Gastrocnemius medialis (tissue), 4 donors: Measurements from ENCODE around the gene PRUNE2. TPM values are rescaled to one million over a fixed set of nuclear protein-coding genes. Genes with fewer than 3 reads are reported as not detected.

Source experiments
- ATAC-seq, 2 donors: fragments of 150-250 bp; one replicate each; pipeline ENCODE4 v1.9.1; 2016
- DNase-seq, 2 donors: peaks; one replicate each; pipeline ENCODE4 v3.0.0-alpha.2; 2019
- H3K27ac ChIP-seq, 4 donors: fragments of 200-600 bp; sonication (generic); 1 replicate in 1 of 4; 2 replicates in 3 of 4; pipeline ENCODE4 v1.5.1; 2016 to 2018; ENCODE audit warnings: mild to moderate bottlenecking in 2 of 4, moderate library complexity in 1 of 4
- H3K27me3 ChIP-seq, 3 donors: fragments of 200-600 bp; sonication (generic) in 2 of 3; 1 replicate in 1 of 3; 2 replicates in 2 of 3; pipeline versions ENCODE4 v1.5.1 to v1.6.0; 2016 to 2019; ENCODE audit warnings: mild to moderate bottlenecking in 1 of 3, moderate library complexity in 1 of 3
- H3K36me3 ChIP-seq, 2 donors: fragments of 200-600 bp; sonication (generic) in 1 of 2; one replicate each; pipeline ENCODE4 v1.5.1; 2017 to 2018
- H3K4me1 ChIP-seq, 2 donors: fragments of 200-600 bp; sonication (generic) in 1 of 2; one replicate each; pipeline ENCODE4 v1.5.1; 2016 to 2017; ENCODE audit warnings: mild to moderate bottlenecking in 2 of 2
- H3K4me3 ChIP-seq, 4 donors: fragments of 200-600 bp; sonication (generic) in 3 of 4; 1 replicate in 1 of 4; 2 replicates in 3 of 4; pipeline ENCODE4 v1.5.1; 2016 to 2019; ENCODE audit warnings: mild to moderate bottlenecking in 2 of 4
- H3K9me3 ChIP-seq, 3 donors: fragments of 200-600 bp; sonication (generic) in 2 of 3; 1 replicate in 1 of 3; 2 replicates in 2 of 3; pipeline ENCODE4 v1.5.1; 2016 to 2019
- POLR2A ChIP-seq, 2 donors: fragments of 450-650 bp; IDR thresholded peaks; one replicate each; pipeline ENCODE4 v1.6.1; 2017; ENCODE audit warnings: antibody characterized with exemption in 2 of 2, mild to moderate bottlenecking in 2 of 2, moderate library complexity in 2 of 2
- in situ Hi-C, 4 donors: fragments of 200-750 bp; cut with MboI; loops; one replicate each; pipeline versions ENCODE4 v1.15.0 to v1.8.0; 2017; ENCODE audit warnings: low sequenced_read_pairs in 4 of 4
- intact Hi-C: fragments of 100-400 bp; cut with DNase I; formaldehyde crosslinking; loops from one replicate; pipeline ENCODE4 v1.15.1; 2023; ENCODE audit warnings: low total_unique reads
- total RNA-seq, 4 donors: library from RNA; depleted of rRNA; stranded (reverse); fragments of >200 nt; gene quantifications; one replicate each; pipeline versions ENCODE4 v1.1.0 to v1.2.3, GENCODE V29; 2016
- TF ChIP-seq, protein P1 (sequence below), 5 experiments: fragments of 450-650 bp in 3 of 5; fragments of 200-600 bp in 2 of 5; sonication (generic) in 2 of 5; IDR thresholded peaks in 4 of 5; conservative IDR thresholded peaks in 1 of 5; 1 replicate in 4 of 5; 2 replicates in 1 of 5; pipeline ENCODE4 v1.5.1; 2016 to 2019; ENCODE audit warnings: antibody characterized with exemption in 5 of 5, mild to moderate bottlenecking in 3 of 5, moderate library complexity in 3 of 5

The PRUNE2 gene
- total RNA-seq, 4 donors from 2014 or later = 1.6 to 43.5 (median 11.0) TPM

DNA sequence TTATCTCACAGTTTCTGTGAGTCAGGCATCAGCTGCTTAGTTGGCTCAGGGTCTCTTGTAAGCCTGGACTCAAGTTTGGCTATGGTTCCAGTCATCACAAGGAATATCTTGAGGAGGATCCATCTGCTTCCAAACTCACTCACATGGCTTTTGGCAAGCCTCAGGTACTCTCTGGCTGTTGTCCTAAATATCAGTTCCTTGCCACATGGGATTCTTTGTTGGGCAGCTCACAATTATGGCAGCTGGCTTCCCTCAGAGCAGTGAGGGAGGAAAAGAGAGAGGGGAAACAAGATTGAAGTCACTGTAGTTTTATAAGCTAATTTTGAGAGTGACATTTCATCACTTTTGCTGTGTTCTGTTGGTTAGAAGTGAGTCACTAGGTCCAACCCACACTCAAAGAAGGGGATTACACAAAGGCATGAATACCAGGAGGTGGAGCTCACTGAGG, 302.4 kb downstream of the PRUNE2 start:
- no peaks in the 10 kb centered on the region for H3K4me1 ChIP-seq
- ATAC-seq (no peak), DNase-seq (no peak)
- no peak for TF ChIP-seq POLR2A (IDR thresholded peaks at IDR 0.05)
- TF ChIP-seq, protein P1, sequence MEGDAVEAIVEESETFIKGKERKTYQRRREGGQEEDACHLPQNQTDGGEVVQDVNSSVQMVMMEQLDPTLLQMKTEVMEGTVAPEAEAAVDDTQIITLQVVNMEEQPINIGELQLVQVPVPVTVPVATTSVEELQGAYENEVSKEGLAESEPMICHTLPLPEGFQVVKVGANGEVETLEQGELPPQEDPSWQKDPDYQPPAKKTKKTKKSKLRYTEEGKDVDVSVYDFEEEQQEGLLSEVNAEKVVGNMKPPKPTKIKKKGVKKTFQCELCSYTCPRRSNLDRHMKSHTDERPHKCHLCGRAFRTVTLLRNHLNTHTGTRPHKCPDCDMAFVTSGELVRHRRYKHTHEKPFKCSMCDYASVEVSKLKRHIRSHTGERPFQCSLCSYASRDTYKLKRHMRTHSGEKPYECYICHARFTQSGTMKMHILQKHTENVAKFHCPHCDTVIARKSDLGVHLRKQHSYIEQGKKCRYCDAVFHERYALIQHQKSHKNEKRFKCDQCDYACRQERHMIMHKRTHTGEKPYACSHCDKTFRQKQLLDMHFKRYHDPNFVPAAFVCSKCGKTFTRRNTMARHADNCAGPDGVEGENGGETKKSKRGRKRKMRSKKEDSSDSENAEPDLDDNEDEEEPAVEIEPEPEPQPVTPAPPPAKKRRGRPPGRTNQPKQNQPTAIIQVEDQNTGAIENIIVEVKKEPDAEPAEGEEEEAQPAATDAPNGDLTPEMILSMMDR (IDR thresholded peaks at IDR 0.05 in 4 of 5, conservative IDR thresholded peaks at IDR 0.05 in 1 of 5) = no peak
- intact Hi-C loops = loop anchor here (5.0 kb wide), 1 partner anchor 511 kb away; no protein-coding TSS in a partner anchor
- no peaks in the 10 kb centered on the region for H3K9me3 ChIP-seq
- H3K36me3 ChIP-seq = no peaks in the 10 kb centered on the region
- no peak overlapping the region for H3K27ac ChIP-seq
- no peaks in the 10 kb centered on the region for H3K27me3 ChIP-seq
- no peak overlapping the region for H3K4me3 ChIP-seq
- in situ Hi-C loops = loop anchor here in 1 of 4 donors (10.0 kb wide), 1 partner anchor 61 kb away; no protein-coding TSS in a partner anchor

DNA sequence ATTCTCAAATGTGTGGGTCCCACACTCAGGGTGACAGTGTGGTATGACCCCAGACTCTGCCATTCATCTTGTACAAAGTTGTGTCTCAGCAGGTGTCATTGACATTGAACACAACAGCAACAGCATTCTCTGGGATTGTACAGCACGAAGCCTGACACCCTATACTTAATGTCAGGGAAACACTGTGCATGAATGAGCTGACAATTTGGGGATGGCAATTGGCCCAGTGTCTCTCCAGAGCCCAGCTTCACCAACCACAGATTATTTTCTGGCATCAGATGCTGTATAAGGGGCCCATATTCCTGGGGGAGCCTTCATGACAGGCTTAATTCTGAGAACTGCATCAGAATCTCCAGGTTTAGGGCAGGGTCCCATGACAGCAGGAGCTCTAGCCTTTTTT, 303.7 kb downstream of the PRUNE2 start:
- TF ChIP-seq, protein P1 (IDR thresholded peaks at IDR 0.05 in 4 of 5, conservative IDR thresholded peaks at IDR 0.05 in 1 of 5) = no peak
- no peak for TF ChIP-seq POLR2A (IDR thresholded peaks at IDR 0.05)
- Histone ChIP-seq H3K27ac (no peak overlapping the region), H3K27me3 (no peaks in the 10 kb centered on the region), H3K9me3 (no peaks in the 10 kb centered on the region), H3K4me3 (no peak overlapping the region), H3K4me1 (no peaks in the 10 kb centered on the region), H3K36me3 (no peaks in the 10 kb centered on the region)
- ATAC-seq (no peak), DNase-seq (no peak)
- in situ Hi-C loops (loop anchor here in 1 of 4 donors (10.0 kb wide), 1 partner anchor 63 kb away; no protein-coding TSS in a partner anchor), intact Hi-C loops (loop anchor here (5.0 kb wide), 1 partner anchor 510 kb away; no protein-coding TSS in a partner anchor)

DNA sequence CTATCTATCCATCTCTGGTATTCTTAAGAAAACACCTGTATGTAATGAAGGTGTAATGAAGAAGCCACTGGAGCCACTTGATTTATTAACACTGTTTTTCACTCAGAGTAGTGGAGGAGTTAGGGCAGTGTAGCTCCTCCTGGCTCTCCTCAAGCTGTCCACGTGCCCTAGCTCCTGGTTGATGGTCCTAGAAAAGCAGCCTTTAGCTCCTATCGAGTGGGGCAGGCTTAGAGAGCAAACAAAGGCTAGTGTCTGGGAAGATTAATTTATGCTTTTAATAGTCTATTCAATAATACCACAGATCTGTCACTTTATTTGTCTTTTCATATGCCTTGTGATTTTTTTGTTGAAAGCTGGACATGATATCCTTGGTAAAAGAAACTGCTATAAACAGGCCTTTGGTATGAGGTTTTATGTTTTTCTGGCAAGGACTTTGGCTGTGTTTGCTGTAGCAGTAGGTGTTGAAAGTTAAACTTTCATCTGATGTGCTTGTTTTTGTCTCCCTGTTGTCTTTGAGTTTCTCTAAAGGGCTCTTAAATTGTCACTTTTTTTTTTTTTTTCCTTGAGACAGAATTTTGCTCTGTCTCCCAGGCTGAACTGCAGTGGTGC, 305.8 kb downstream of the PRUNE2 start:
- H3K4me1 ChIP-seq = no peaks in the 10 kb centered on the region
- in situ Hi-C loops (loop anchor here in 1 of 4 donors (10.0 kb wide), 1 partner anchor 65 kb away; no protein-coding TSS in a partner anchor), intact Hi-C loops (loop anchor here (5.0 kb wide), 1 partner anchor 508 kb away; no protein-coding TSS in a partner anchor)
- H3K4me3 ChIP-seq = no peak overlapping the region
- no peaks in the 10 kb centered on the region for H3K9me3 ChIP-seq
- no peaks in the 10 kb centered on the region for H3K27me3 ChIP-seq
- DNase-seq (no peak), ATAC-seq (no peak)
- H3K27ac ChIP-seq = no peak overlapping the region
- H3K36me3 ChIP-seq = no peaks in the 10 kb centered on the region
- no peak for TF ChIP-seq POLR2A (IDR thresholded peaks at IDR 0.05)
- TF ChIP-seq, protein P1 (IDR thresholded peaks at IDR 0.05 in 4 of 5, conservative IDR thresholded peaks at IDR 0.05 in 1 of 5) = no peak

DNA sequence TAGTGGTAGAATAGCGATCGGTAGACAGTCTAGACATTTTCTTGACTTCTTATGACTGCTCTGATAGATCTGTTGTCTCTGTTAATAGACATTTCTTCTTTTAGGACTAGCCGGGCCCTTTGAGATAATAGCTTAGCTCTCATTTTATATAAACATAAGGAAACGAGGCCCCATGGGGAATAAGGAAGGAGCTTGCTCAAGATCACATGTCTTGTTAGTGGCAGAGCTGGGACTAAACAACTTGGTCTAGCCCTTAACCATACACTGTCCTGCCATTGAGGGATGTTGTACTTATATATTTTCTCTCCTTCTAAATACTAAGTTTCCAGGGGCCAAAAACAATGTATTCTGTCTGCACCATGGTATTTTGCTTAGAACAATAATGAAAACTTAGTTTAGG, 306.9 kb downstream of the PRUNE2 start:
- TF ChIP-seq POLR2A (IDR thresholded peaks at IDR 0.05) = no peak
- Histone ChIP-seq H3K36me3 (no peaks in the 10 kb centered on the region), H3K27me3 (no peaks in the 10 kb centered on the region), H3K27ac (no peak overlapping the region), H3K4me1 (no peaks in the 10 kb centered on the region), H3K9me3 (no peaks in the 10 kb centered on the region), H3K4me3 (no peak overlapping the region)
- no peak for ATAC-seq
- intact Hi-C loops = no loop called here
- in situ Hi-C loops = no loop called here
- DNase-seq = no peak

DNA sequence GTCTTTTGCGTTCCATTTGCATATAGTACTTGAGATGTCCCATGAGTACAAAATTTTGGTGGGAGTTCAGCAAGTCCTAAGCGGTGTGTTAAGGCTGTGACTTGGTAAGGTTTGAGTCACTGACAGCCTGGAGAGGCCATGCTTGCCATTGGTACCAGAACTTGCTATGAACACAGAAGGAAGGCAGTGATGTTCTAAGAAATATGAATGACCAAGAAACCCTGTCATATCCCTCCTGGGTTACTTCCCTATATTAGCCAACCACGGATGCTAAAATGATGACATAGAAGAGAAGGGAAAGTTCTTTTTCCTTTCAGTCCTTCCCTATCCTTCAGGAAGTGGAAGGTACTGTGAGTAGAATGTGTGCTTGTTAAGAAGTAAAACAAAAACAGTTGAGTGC, 310.3 kb downstream of the PRUNE2 start:
- Histone ChIP-seq H3K9me3 (no peaks in the 10 kb centered on the region), H3K27ac (no peak overlapping the region), H3K4me3 (no peak overlapping the region), H3K27me3 (no peaks in the 10 kb centered on the region), H3K4me1 (no peaks in the 10 kb centered on the region), H3K36me3 (no peaks in the 10 kb centered on the region)
- in situ Hi-C loops = no loop called here
- intact Hi-C loops = no loop called here
- DNase-seq (no peak), ATAC-seq (no peak)
- TF ChIP-seq POLR2A (IDR thresholded peaks at IDR 0.05) = no peak
- TF ChIP-seq, protein P1 (IDR thresholded peaks at IDR 0.05 in 4 of 5, conservative IDR thresholded peaks at IDR 0.05 in 1 of 5) = no peak
